GM12864 (cell line): Measurements from ENCODE around the gene IL31.

Experiments used
- DNase-seq: peaks from one replicate; pipeline ENCODE4 v3.0.0-alpha.2; 2011; ENCODE audit warnings: low read depth
- H3K4me3 ChIP-seq: 2 replicates; pipeline ENCODE4 v1.5.1; 2011; ENCODE audit warnings: mild to moderate bottlenecking, low read depth, low read length, control low read depth
- TF ChIP-seq, protein P1 (sequence below): IDR thresholded peaks from 2 replicates; pipeline ENCODE4 v1.5.1; 2011; ENCODE audit warnings: low read depth, mild to moderate bottlenecking, moderate library complexity, low read length, control low read depth, inconsistent platforms; ENCODE audit errors: missing control alignments

IL31 gene

DNA sequence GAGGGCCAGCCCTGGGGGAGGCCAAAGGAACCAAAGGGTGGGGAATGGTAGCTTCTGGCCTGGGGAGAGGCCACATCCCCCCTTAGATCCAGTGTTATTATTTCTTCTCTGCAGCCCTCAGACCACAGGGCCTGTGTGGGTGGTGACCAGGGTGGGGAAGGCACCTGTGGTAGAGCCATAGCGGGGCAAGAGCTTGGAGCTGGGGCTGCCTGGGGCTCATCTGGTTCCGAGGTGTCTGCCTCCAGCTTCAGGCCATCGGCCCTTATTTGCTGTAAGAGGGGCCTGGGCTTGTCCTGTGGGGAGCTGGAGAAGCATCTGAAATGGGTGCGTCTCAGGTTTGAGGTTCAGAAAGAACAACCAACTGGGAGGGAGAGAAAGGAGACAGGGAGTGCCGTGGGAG lies 27.4 kb upstream of the IL31 start:
- TF ChIP-seq, protein P1, sequence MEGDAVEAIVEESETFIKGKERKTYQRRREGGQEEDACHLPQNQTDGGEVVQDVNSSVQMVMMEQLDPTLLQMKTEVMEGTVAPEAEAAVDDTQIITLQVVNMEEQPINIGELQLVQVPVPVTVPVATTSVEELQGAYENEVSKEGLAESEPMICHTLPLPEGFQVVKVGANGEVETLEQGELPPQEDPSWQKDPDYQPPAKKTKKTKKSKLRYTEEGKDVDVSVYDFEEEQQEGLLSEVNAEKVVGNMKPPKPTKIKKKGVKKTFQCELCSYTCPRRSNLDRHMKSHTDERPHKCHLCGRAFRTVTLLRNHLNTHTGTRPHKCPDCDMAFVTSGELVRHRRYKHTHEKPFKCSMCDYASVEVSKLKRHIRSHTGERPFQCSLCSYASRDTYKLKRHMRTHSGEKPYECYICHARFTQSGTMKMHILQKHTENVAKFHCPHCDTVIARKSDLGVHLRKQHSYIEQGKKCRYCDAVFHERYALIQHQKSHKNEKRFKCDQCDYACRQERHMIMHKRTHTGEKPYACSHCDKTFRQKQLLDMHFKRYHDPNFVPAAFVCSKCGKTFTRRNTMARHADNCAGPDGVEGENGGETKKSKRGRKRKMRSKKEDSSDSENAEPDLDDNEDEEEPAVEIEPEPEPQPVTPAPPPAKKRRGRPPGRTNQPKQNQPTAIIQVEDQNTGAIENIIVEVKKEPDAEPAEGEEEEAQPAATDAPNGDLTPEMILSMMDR = no peak
- no peak overlapping the region for H3K4me3 ChIP-seq
- DNase-seq = no peak

DNA sequence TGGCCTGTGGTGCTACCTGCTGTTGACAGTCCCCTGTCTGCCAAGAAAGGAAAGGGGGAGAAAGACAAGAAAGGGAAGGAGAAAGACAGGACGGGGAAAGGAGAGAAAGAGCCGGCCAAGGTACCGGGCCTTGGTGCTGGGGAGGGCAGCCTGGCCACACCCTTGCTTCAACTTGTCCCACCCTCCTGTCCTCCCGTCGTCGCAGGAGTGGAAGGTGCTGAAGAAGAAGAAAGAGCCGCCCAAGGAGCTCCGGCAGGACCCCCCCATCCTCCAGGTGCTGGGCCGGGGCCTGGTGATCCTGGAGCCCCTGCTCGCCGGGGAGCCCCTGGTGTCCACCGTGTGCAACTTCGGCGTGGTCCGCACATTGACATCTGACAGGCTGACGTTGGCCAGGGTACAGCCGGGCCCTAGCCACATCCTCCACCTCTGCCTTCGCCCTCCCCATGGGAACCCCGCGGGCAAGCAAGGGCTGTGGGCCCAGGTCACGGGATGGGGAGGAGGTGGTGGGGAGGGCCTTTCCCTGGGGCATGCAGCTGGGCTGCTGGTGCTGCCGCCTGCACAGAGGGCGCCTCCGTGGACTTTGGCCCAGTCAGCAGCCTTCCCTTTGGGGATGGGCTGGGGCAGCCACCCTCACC lies 26.6 kb upstream of the IL31 start:
- DNase-seq = no peak
- TF ChIP-seq, protein P1 = no peak
- H3K4me3 ChIP-seq = no peak overlapping the region

DNA sequence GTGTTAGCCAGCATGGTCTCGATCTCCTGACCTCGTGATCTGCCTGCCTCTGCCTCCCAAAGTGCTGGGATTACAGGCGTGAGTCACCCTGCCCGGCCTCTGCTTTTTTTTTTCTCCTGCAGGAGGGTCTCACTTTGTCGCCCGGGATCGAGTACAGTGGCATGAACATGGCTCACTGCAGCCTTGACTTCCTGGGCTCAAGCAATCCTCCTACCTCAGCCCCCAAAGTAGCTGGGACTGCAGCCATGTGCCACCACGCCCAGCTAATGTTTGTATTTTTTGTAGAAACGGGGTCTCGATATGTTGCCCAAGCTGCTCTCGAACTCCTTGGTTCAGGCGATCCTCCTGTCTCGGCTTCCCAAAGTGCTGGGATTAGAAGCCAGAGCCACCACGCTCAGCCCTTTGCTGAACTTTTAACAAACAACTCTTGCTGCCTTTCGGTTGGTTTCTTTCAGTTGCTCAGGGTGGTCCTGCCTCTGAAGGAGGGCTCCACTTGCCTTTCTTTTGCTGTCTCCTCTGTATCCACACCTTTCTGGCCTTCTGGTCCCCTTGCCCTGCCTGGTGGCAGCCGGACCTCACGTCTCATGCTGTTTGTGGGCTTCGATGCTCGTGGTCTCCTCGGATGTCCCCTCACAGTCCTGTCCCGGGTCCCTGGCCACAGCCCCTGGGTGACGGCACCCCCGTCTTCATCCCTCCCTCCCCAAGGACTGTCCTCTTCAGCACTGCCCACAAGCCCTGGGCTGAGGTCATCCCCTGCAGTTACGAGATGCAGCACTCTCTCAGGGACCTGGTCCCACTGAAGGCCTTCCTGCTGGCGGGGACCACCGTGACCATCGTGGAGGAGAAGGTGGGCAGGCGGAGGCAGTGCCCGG lies 25.7 kb upstream of the IL31 start:
- TF ChIP-seq, protein P1 = no peak
- DNase-seq = no peak
- no peak overlapping the region for H3K4me3 ChIP-seq

DNA sequence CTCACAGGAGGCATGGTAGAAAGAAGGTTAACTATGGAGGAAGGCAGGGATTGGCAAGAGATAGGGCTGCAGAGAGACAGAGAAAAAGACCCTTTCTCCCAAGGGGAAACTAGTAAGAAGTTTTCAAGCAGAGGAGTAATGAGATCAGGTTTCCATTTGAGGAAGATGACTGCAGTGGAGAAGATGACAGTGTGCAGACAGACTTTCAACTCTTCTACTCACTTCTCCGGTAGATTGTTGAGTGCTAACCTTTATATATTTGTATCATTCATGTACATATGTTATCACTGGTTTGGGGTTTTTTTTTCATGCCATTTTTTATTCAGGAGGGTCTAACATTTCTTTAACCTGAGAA lies 23.6 kb upstream of the IL31 start:
- DNase-seq = no peak
- no peak overlapping the region for H3K4me3 ChIP-seq
- TF ChIP-seq, protein P1 = no peak

DNA sequence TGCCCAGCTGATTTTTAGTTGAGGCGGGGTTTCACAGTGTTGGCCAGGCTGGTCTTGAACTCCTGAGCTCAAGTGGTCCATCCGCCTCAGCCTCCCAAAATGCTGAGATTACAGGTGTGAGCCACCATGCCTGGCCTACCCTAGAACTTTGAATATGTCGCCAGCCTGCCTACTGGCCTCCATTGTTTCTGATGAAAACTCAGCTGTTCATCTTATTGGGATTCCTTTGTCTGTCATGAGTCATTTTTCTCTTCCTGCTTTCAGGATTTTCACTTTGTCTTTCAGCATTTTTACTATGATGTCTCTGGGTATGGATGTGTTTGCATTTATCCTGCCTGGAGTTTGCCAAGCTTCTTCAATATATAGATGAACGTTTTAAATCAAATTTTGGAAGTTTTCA lies 21.4 kb upstream of the IL31 start:
- DNase-seq = no peak
- TF ChIP-seq, protein P1 = no peak
- H3K4me3 ChIP-seq = no peak overlapping the region

DNA sequence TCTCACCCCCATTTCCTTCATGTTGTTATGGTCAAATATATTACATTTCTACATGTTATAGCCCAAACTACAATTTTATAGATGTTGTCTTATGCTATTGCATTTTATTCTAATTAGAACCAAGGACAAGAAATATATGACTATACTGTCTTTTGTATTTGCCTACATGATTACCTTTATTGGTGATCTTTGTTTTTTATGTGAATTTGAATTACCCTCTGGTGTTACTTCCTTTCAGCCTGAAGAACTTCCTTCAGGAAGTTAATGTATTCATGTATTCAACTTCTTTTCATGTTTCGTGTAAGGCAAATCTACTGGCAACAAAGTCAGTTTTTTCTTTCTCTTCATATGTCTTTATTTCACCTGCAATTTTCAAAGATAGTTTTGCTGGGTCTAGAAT lies 20.8 kb upstream of the IL31 start:
- DNase-seq = no peak
- no peak overlapping the region for H3K4me3 ChIP-seq
- TF ChIP-seq, protein P1 = no peak
